K562 (cell line): ENCODE results near the gene SOX12. TPM values are rescaled to one million over a fixed set of nuclear protein-coding genes. Genes with fewer than 3 reads are reported as not detected.

ENCODE experiments used
- ATF3 ChIP-seq, 2 experiments: fragments of 450-650 bp in 1 of 2; sonication (generic) in 1 of 2; formaldehyde crosslinking in 1 of 2; IDR thresholded peaks in 1 of 2; conservative IDR thresholded peaks in 1 of 2; 2 replicates each; pipeline versions ENCODE4 v1.6.1 to v1.8.1; 2016 to 2023; ENCODE audit warnings: mild to moderate bottlenecking in 2 of 2, moderate library complexity in 2 of 2, inconsistent platforms in 1 of 2, missing genetic modification reagents in 1 of 2
- CBFB ChIP-seq: sonication (generic); formaldehyde crosslinking; IDR thresholded peaks from 2 replicates; pipeline ENCODE4 v1.4.0; 2020; ENCODE audit warnings: mild to moderate bottlenecking, missing genetic modification reagents
- CCAR2 ChIP-seq: fragments of 200-400 bp; formaldehyde crosslinking; IDR thresholded peaks from 2 replicates; pipeline ENCODE4 v1.6.1; 2017; ENCODE audit warnings: mild to moderate bottlenecking, low read depth, low read length
- CHAMP1 ChIP-seq: fragments of 450-650 bp; IDR thresholded peaks from 2 replicates; pipeline ENCODE4 v1.6.1; 2016; ENCODE audit warnings: mild to moderate bottlenecking
- ETS1 ChIP-seq: conservative IDR thresholded peaks from 2 replicates; pipeline ENCODE4 v1.6.1; 2011; ENCODE audit warnings: low read depth, mild to moderate bottlenecking, low read length; ENCODE audit not compliant: control insufficient read depth
- FOXJ2 ChIP-seq: fragments of 200-800 bp; sonication (Bioruptor generic); IDR thresholded peaks from 2 replicates; pipeline ENCODE4 v1.6.1; 2016; ENCODE audit warnings: missing genetic modification characterization, missing compliant biosample characterization
- FOXK2 ChIP-seq, 2 experiments: fragments of 450-650 bp; IDR thresholded peaks in 1 of 2; conservative IDR thresholded peaks in 1 of 2; 2 replicates each; pipeline ENCODE4 v1.6.1; 2016; ENCODE audit warnings: low read depth in 2 of 2, mild to moderate bottlenecking in 1 of 2
- NR1H2 ChIP-seq: sonication (generic); formaldehyde crosslinking; IDR thresholded peaks from 2 replicates; pipeline ENCODE4 v1.4.0; 2020; ENCODE audit warnings: mild to moderate bottlenecking, missing genetic modification reagents
- PRPF4 ChIP-seq: fragments of 200-400 bp; formaldehyde crosslinking; IDR thresholded peaks from one replicate; pipeline ENCODE4 v1.6.1; 2017; ENCODE audit warnings: low read length, low read depth, mild to moderate bottlenecking; ENCODE audit not compliant: insufficient read depth, poor library complexity, severe bottlenecking
- SAFB ChIP-seq: fragments of 200-400 bp; formaldehyde crosslinking; IDR thresholded peaks from 2 replicates; pipeline ENCODE4 v1.6.1; 2017; ENCODE audit warnings: low read depth, low read length, borderline replicate concordance
- SNIP1 ChIP-seq: fragments of 450-650 bp; IDR thresholded peaks from 2 replicates; pipeline ENCODE4 v1.7.1; 2017; ENCODE audit warnings: low read depth, mild to moderate bottlenecking
- TAF9B ChIP-seq: fragments of 450-650 bp; IDR thresholded peaks from 2 replicates; pipeline ENCODE4 v1.6.1; 2018; ENCODE audit warnings: mild to moderate bottlenecking; ENCODE audit not compliant: partially characterized antibody
- TBP ChIP-seq: optimal IDR thresholded peaks from 2 replicates; pipeline ENCODE3; 2011; ENCODE audit warnings: low read depth, low read length, improper control_type of control experiment
- YY1 ChIP-seq, 3 experiments: IDR thresholded peaks; 2 replicates each; pipeline ENCODE4 v1.6.1; 2011; ENCODE audit warnings: low read length in 2 of 3, mild to moderate bottlenecking in 2 of 3, moderate library complexity in 2 of 3, borderline replicate concordance in 1 of 3, control low read depth in 1 of 3, low read depth in 1 of 3; ENCODE audit not compliant: insufficient read depth in 3 of 3, insufficient replicate concordance in 2 of 3, control insufficient read depth in 1 of 3, insufficient read length in 1 of 3; ENCODE audit errors: extremely low read depth in 1 of 3
- ZBTB1 ChIP-seq: sonication (generic); formaldehyde crosslinking; IDR thresholded peaks from 2 replicates; pipeline ENCODE4 v1.8.1; 2023; ENCODE audit warnings: missing genetic modification reagents, low read depth, mild to moderate bottlenecking, borderline replicate concordance
- ZBTB2 ChIP-seq: fragments of 450-650 bp; IDR thresholded peaks from 2 replicates; pipeline ENCODE4 v1.6.1; 2016; ENCODE audit warnings: antibody characterized with exemption
- ZNF140 ChIP-seq: fragments of 250-450 bp; sonication (Bioruptor Pico); IDR thresholded peaks from 2 replicates; pipeline ENCODE4 v1.8.0; 2021; ENCODE audit warnings: moderate library complexity, mild to moderate bottlenecking, inconsistent platforms
- ZNF583 ChIP-seq: fragments of 250-450 bp; sonication (Bioruptor Pico); IDR thresholded peaks from 2 replicates; pipeline ENCODE4 v1.4.0; 2020
- polyA plus RNA-seq, 8 experiments: library from polyadenylated mRNA; depleted of rRNA in 4 of 8; stranded (reverse) in 5 of 8; unstranded in 3 of 8; fragments of >200 nt; fragmentation: Nextera tagmentation in 2 of 8; fragmentation: Illumina TruSeq in 1 of 8; extraction: Ambion mirVana in 2 of 8; extraction: Trizol in 1 of 8; gene quantifications; 2 replicates each; pipeline versions ENCODE4 v1.2.1 to v1.2.3, GENCODE V29; 2011 to 2014; ENCODE audit warnings: inconsistent platforms in 1 of 8, missing spikeins in 1 of 8
- total RNA-seq, 7 experiments: library from RNA; depleted of rRNA in 6 of 7; stranded (reverse); fragments of >200 nt in 6 of 7; fragmentation: Illumina TruSeq in 2 of 7; extraction: Trizol in 2 of 7; gene quantifications; 2 replicates each; pipeline versions ENCODE4 v1.2.1 to v1.2.3, GENCODE V29; 2011 to 2021; ENCODE audit warnings: low replicate concordance in 1 of 7

SOX12 gene
- total and polyA plus RNA-seq, 9 of the 15 experiments (the other 6 are each of a cell fraction or from before 2014, with no cell fraction given), result 0.42 to 26.3 (median 2.6) TPM

GRCh38 chr20:371755-372542 lies 46.6 kb downstream of the SOX12 start (continued):
- TF ChIP-seq ZBTB2 (0 out of 2 replicates have a peak, but pooled peaks have one; percentile 75), FOXK2 (conservative IDR thresholded peaks at IDR 0.05 in 1 of 2, IDR thresholded peaks at IDR 0.05 in 1 of 2; ENCODE audit: low read depth in 2 of 2) (no peak), ETS1 (no peak), ZNF583 (CRISPR knock-in tag) (peak; percentile 73), SAFB (no peak), FOXJ2 (tag) (peak; percentile 86), CBFB (no peak), CCAR2 (no peak), ZNF140 (CRISPR knock-in tag) (no peak), ZBTB1 (CRISPR knock-in tag) (no peak), YY1 (IDR thresholded peaks at IDR 0.05; ENCODE audit: borderline replicate concordance in 1 of 3, control insufficient read depth in 1 of 3, extremely low read depth in 1 of 3, insufficient read depth in 3 of 3, insufficient read length in 1 of 3, insufficient replicate concordance in 2 of 3, low read depth in 1 of 3, low read length in 2 of 3) (peak in 2 of 3 experiments; percentile 54 to 64), TAF9B (peak; percentile 91), NR1H2 (CRISPR knock-in tag) (no peak), CHAMP1 (no peak), ATF3 (IDR thresholded peaks at IDR 0.05) (peak; percentile 97), ATF3 (CRISPR knock-in tag; conservative IDR thresholded peaks at IDR 0.05) (no peak), TBP (peak; percentile 28), SNIP1 (no peak), PRPF4 (no peak)
